Smooth muscle cell (in vitro differentiated cells): ENCODE measurements around the gene GDAP1L1. TPM values are rescaled to one million over a fixed set of nuclear protein-coding genes. Genes with fewer than 3 reads are reported as not detected.

Experiments used
- DNase-seq: peaks from one replicate; lab custom pipeline; 2025; ENCODE audit not compliant: unreplicated experiment; lab: John Stamatoyannopoulos, UW
- H2AFZ ChIP-seq: fragments of 200-600 bp; sonication (generic); 2 replicates; pipeline ENCODE4 v1.6.0; 2016; ENCODE audit warnings: antibody characterized with exemption, low read depth, mild to moderate bottlenecking
- H3F3A ChIP-seq: fragments of 200-600 bp; sonication (generic); 2 replicates; pipeline ENCODE4 v1.6.0; 2017; ENCODE audit warnings: antibody characterized with exemption, low read depth
- H3K27ac ChIP-seq: fragments of 200-600 bp; sonication (generic); 2 replicates; pipeline ENCODE4 v1.5.1; 2016; ENCODE audit warnings: low read depth, mild to moderate bottlenecking
- H3K27me3 ChIP-seq: fragments of 200-600 bp; sonication (generic); 2 replicates; pipeline ENCODE4 v1.6.1; 2016; ENCODE audit warnings: low read depth, mild to moderate bottlenecking
- H3K36me3 ChIP-seq: fragments of 200-600 bp; sonication (generic); 2 replicates; pipeline ENCODE4 v1.5.1; 2016; ENCODE audit warnings: low read depth
- H3K4me1 ChIP-seq: fragments of 200-600 bp; sonication (generic); 2 replicates; pipeline ENCODE4 v1.5.1; 2016; ENCODE audit warnings: low read depth
- H3K4me2 ChIP-seq: fragments of 200-600 bp; sonication (generic); 2 replicates; pipeline ENCODE4 v1.6.0; 2016; ENCODE audit warnings: mild to moderate bottlenecking
- H3K4me3 ChIP-seq: fragments of 200-600 bp; sonication (generic); 2 replicates; pipeline ENCODE4 v1.5.1; 2016; ENCODE audit warnings: mild to moderate bottlenecking
- H3K79me2 ChIP-seq: fragments of 200-600 bp; sonication (generic); 2 replicates; pipeline ENCODE4 v1.6.0; 2016; ENCODE audit warnings: low read depth, mild to moderate bottlenecking
- H3K9ac ChIP-seq: fragments of 200-600 bp; sonication (generic); 2 replicates; pipeline ENCODE4 v1.6.0; 2016; ENCODE audit warnings: low read depth
- H3K9me3 ChIP-seq: fragments of 200-600 bp; sonication (generic); replicated peaks from 2 replicates; pipeline ENCODE4 v1.5.1; 2016; ENCODE audit warnings: low read depth
- H4K20me1 ChIP-seq: fragments of 200-600 bp; sonication (generic); 2 replicates; pipeline ENCODE4 v1.6.0; 2016; ENCODE audit warnings: low read depth
- WGBS: methylation state at CpG from one replicate; pipeline ENCODE4 v1.1.7; 2016; ENCODE audit warnings: low lambda C conversion rate; 5-methylcytosine and 5-hydroxymethylcytosine counted together
- polyA plus RNA-seq: library from polyadenylated mRNA; unstranded; fragments of >200 nt; fragmentation: Nextera tagmentation; extraction: Ambion mirVana; gene quantifications from 2 replicates; pipeline ENCODE4 v1.2.1, GENCODE V29; 2016
- total RNA-seq: library from RNA; depleted of rRNA; stranded (reverse); fragments of >200 nt; gene quantifications from 2 replicates; pipeline ENCODE4 v1.2.3, GENCODE V29; 2014
- TF ChIP-seq, protein P1 (sequence below): fragments of 200-600 bp; sonication (generic); IDR thresholded peaks from 2 replicates; pipeline ENCODE4 v1.5.1; 2017; ENCODE audit warnings: borderline replicate concordance, mild to moderate bottlenecking, antibody characterized with exemption; ENCODE audit not compliant: insufficient read depth, poor library complexity, severe bottlenecking

The GDAP1L1 gene
- total and polyA plus RNA-seq, 2 experiments from 2014 or later, result not detected

DNA sequence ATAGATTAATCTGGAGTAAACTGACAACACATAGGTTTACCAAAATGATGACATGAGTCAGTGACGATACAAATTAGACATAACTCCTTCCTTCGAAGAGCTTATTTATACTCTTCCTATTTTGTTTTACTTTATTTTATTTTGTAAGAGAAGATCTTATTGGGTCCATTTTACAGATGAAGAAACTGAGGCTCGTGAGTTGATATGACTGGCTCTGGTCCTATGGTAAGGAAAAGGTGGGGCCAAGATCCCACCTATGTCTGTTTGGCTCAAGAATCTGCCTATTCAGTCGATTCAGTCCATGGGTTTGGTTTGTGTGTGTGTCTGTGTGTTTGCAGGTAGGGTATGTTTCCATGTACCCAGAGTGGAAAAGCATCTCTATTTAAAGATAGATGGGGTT, 81.3 kb downstream of the GDAP1L1 start:
- no peak overlapping the region for H3K4me3 ChIP-seq
- H3K9ac ChIP-seq, result no peak overlapping the region
- H3F3A ChIP-seq, result no peaks in the 10 kb centered on the region
- TF ChIP-seq, protein P1, sequence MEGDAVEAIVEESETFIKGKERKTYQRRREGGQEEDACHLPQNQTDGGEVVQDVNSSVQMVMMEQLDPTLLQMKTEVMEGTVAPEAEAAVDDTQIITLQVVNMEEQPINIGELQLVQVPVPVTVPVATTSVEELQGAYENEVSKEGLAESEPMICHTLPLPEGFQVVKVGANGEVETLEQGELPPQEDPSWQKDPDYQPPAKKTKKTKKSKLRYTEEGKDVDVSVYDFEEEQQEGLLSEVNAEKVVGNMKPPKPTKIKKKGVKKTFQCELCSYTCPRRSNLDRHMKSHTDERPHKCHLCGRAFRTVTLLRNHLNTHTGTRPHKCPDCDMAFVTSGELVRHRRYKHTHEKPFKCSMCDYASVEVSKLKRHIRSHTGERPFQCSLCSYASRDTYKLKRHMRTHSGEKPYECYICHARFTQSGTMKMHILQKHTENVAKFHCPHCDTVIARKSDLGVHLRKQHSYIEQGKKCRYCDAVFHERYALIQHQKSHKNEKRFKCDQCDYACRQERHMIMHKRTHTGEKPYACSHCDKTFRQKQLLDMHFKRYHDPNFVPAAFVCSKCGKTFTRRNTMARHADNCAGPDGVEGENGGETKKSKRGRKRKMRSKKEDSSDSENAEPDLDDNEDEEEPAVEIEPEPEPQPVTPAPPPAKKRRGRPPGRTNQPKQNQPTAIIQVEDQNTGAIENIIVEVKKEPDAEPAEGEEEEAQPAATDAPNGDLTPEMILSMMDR, result no peak
- H3K4me1 ChIP-seq, result peaks cover 6% of the 10 kb centered on the region
- 93% methylated on average over 4 of the region's 4 CpGs for WGBS
- no peaks in the 10 kb centered on the region for H3K9me3 ChIP-seq
- no peak for DNase-seq
- H4K20me1 ChIP-seq, result no peaks in the 10 kb centered on the region
- H3K27ac ChIP-seq, result no peak overlapping the region
- H3K4me2 ChIP-seq, result no peak overlapping the region
- no peak overlapping the region for H2AFZ ChIP-seq
- no peaks in the 10 kb centered on the region for H3K27me3 ChIP-seq
- no peaks in the 10 kb centered on the region for H3K79me2 ChIP-seq
- no peaks in the 10 kb centered on the region for H3K36me3 ChIP-seq

Other genes starting within 250 kb of the GDAP1L1 start
- 3.9 and 4.4 TPM in 2 replicates for gene JPH2, start 60.1 kb upstream of the GDAP1L1 start, total RNA-seq
- gene JPH2, start 60.1 kb upstream of the GDAP1L1 start, polyA plus RNA-seq, result 6.0 and 7.4 TPM in 2 replicates
- gene OSER1, start 36.5 kb upstream of the GDAP1L1 start, total RNA-seq, result 32.8 and 42.3 TPM in 2 replicates
- 33.1 and 37.6 TPM in 2 replicates for gene OSER1, start 36.5 kb upstream of the GDAP1L1 start, polyA plus RNA-seq
- 2.7 and 3.3 TPM in 2 replicates for gene FITM2, start 63.9 kb downstream of the GDAP1L1 start, total RNA-seq
- gene FITM2, start 63.9 kb downstream of the GDAP1L1 start, polyA plus RNA-seq, result 2.7 and 3.3 TPM in 2 replicates
- gene R3HDML, start 89.7 kb downstream of the GDAP1L1 start, total RNA-seq, result not detected in 2 replicates
- not detected in 2 replicates for gene R3HDML, start 89.7 kb downstream of the GDAP1L1 start, polyA plus RNA-seq
- gene HNF4A, start 108.4 kb downstream of the GDAP1L1 start, total RNA-seq, result not detected in 2 replicates
- gene HNF4A, start 108.4 kb downstream of the GDAP1L1 start, polyA plus RNA-seq, result not detected in 2 replicates
- 5.6 and 9.2 TPM in 2 replicates for gene TTPAL, start 228.6 kb downstream of the GDAP1L1 start, total RNA-seq
- gene TTPAL, start 228.6 kb downstream of the GDAP1L1 start, polyA plus RNA-seq, result 5.8 and 10.9 TPM in 2 replicates